Uterus (tissue), 4 donors: ENCODE measurements around the gene SGF29. TPM values are rescaled to one million over a fixed set of nuclear protein-coding genes. Genes with fewer than 3 reads are reported as not detected.

Source experiments
- DNase-seq, 2 donors: peaks; one replicate each; pipeline ENCODE4 v3.0.0-alpha.2; 2019 to 2020
- H3K27ac ChIP-seq, 2 donors: fragments of 200-600 bp; sonication (generic); 1 replicate in 1 of 2; 2 replicates in 1 of 2; pipeline ENCODE4 v1.5.1; 2016 to 2018
- H3K27me3 ChIP-seq, 2 donors: fragments of 200-600 bp; sonication (generic); one replicate each; pipeline ENCODE4 v1.5.1; 2018 to 2019; ENCODE audit warnings: control low read depth in 1 of 2
- H3K36me3 ChIP-seq, 2 donors: fragments of 200-600 bp; sonication (generic); one replicate each; pipeline ENCODE4 v1.5.1; 2019; ENCODE audit warnings: control low read depth in 1 of 2
- H3K4me1 ChIP-seq, 2 donors: fragments of 200-600 bp; sonication (generic); one replicate each; pipeline ENCODE4 v1.5.1; 2018 to 2019; ENCODE audit warnings: control low read depth in 1 of 2
- H3K4me3 ChIP-seq, 2 donors: fragments of 200-600 bp; sonication (generic); 1 replicate in 1 of 2; 2 replicates in 1 of 2; pipeline ENCODE4 v1.5.1; 2018 to 2019; ENCODE audit warnings: mild to moderate bottlenecking in 1 of 2
- H3K9me3 ChIP-seq, 2 donors: fragments of 200-600 bp; sonication (generic); one replicate each; pipeline ENCODE4 v1.5.1; 2019; ENCODE audit warnings: control low read depth in 1 of 2
- POLR2A ChIP-seq, 2 donors: fragments of 450-650 bp; IDR thresholded peaks; one replicate each; pipeline ENCODE4 v1.6.1; 2016; ENCODE audit warnings: antibody characterized with exemption in 2 of 2, mild to moderate bottlenecking in 1 of 2, moderate library complexity in 1 of 2
- intact Hi-C: fragments of 100-400 bp; cut with DNase I; formaldehyde crosslinking; loops from one replicate; pipeline ENCODE4 v1.15.1; 2023; ENCODE audit warnings: low total_unique reads
- total RNA-seq, 4 donors: library from RNA; depleted of rRNA in 3 of 4; stranded (reverse); fragments of >200 nt in 3 of 4; gene quantifications; one replicate each; pipeline versions ENCODE4 v1.1.0 to v1.2.4, GENCODE V29; 2014 to 2023
- TF ChIP-seq, protein P1 (sequence below), 4 experiments: fragments of 200-600 bp in 2 of 4; fragments of 450-650 bp in 2 of 4; sonication (generic) in 2 of 4; IDR thresholded peaks; one replicate each; pipeline ENCODE4 v1.5.1; 2016 to 2019; ENCODE audit warnings: antibody characterized with exemption in 4 of 4, mild to moderate bottlenecking in 2 of 4, moderate library complexity in 1 of 4
- donor health status: DM: yes; HTN: yes; CAD: no.

The SGF29 gene
- total RNA-seq, 4 donors from 2014 or later, result 13.2 to 45.3 (median 29.1) TPM

DNA sequence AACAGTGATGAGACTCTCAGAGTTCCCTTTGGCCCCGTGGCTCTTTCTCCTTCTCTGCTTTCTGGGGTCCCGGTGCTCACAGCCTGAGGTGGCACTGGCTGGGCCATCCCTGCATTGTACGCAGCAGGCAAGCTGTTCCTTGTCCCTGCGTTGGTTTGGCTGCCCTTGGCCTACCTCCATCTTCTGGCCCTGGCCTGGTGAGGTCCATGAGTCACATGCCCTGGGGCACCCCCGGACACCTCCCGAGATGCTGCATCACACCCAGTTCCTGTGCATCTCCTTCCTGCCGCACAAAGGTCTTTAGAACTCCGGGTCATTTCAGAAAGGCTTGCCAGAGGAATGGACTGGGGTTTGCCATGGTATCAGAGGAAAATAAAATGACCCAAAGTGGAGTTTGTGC, 33.7 kb downstream of the SGF29 start:
- Histone ChIP-seq H3K27ac (no peak overlapping the region), H3K4me1 (no peaks in the 10 kb centered on the region), H3K36me3 (no peaks in the 10 kb centered on the region), H3K27me3 (no peaks in the 10 kb centered on the region), H3K9me3 (no peaks in the 10 kb centered on the region), H3K4me3 (no peak overlapping the region)
- no peak for DNase-seq
- intact Hi-C loops, result no loop called here
- TF ChIP-seq POLR2A (IDR thresholded peaks at IDR 0.05), result no peak

- H3K4me3 ChIP-seq, result no peak overlapping the region
- no peaks in the 10 kb centered on the region for H3K27me3 ChIP-seq
- H3K36me3 ChIP-seq, result no peaks in the 10 kb centered on the region
- no peaks in the 10 kb centered on the region for H3K4me1 ChIP-seq
- TF ChIP-seq, protein P1, sequence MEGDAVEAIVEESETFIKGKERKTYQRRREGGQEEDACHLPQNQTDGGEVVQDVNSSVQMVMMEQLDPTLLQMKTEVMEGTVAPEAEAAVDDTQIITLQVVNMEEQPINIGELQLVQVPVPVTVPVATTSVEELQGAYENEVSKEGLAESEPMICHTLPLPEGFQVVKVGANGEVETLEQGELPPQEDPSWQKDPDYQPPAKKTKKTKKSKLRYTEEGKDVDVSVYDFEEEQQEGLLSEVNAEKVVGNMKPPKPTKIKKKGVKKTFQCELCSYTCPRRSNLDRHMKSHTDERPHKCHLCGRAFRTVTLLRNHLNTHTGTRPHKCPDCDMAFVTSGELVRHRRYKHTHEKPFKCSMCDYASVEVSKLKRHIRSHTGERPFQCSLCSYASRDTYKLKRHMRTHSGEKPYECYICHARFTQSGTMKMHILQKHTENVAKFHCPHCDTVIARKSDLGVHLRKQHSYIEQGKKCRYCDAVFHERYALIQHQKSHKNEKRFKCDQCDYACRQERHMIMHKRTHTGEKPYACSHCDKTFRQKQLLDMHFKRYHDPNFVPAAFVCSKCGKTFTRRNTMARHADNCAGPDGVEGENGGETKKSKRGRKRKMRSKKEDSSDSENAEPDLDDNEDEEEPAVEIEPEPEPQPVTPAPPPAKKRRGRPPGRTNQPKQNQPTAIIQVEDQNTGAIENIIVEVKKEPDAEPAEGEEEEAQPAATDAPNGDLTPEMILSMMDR (IDR thresholded peaks at IDR 0.05), result no peak
- TF ChIP-seq POLR2A (IDR thresholded peaks at IDR 0.05), result no peak
- intact Hi-C loops, result no loop called here
- no peaks in the 10 kb centered on the region for H3K9me3 ChIP-seq
- H3K27ac ChIP-seq, result no peak overlapping the region
- DNase-seq, result no peak
These were observed 35.3 kb downstream of the SGF29 start for GRCh38 chr16:28589069-28589468.

GRCh38 chr16:28589930-28590329, 36.2 kb downstream of the SGF29 start:
- no peak for TF ChIP-seq POLR2A (IDR thresholded peaks at IDR 0.05)
- TF ChIP-seq, protein P1 (IDR thresholded peaks at IDR 0.05), result no peak
- no peaks in the 10 kb centered on the region for H3K9me3 ChIP-seq
- H3K27me3 ChIP-seq, result no peaks in the 10 kb centered on the region
- no peak overlapping the region for H3K27ac ChIP-seq
- H3K4me3 ChIP-seq, result no peak overlapping the region
- DNase-seq, result no peak
- no peaks in the 10 kb centered on the region for H3K4me1 ChIP-seq
- intact Hi-C loops, result no loop called here
- H3K36me3 ChIP-seq, result no peaks in the 10 kb centered on the region

GRCh38 chr16:28590384-28591340, 36.9 kb downstream of the SGF29 start:
- no peak for DNase-seq
- no peak overlapping the region for H3K27ac ChIP-seq
- H3K4me1 ChIP-seq, result no peaks in the 10 kb centered on the region
- intact Hi-C loops, result no loop called here
- no peaks in the 10 kb centered on the region for H3K27me3 ChIP-seq
- no peaks in the 10 kb centered on the region for H3K9me3 ChIP-seq
- TF ChIP-seq, protein P1 (IDR thresholded peaks at IDR 0.05), result no peak
- TF ChIP-seq POLR2A (IDR thresholded peaks at IDR 0.05), result no peak
- no peak overlapping the region for H3K4me3 ChIP-seq
- no peaks in the 10 kb centered on the region for H3K36me3 ChIP-seq

DNA sequence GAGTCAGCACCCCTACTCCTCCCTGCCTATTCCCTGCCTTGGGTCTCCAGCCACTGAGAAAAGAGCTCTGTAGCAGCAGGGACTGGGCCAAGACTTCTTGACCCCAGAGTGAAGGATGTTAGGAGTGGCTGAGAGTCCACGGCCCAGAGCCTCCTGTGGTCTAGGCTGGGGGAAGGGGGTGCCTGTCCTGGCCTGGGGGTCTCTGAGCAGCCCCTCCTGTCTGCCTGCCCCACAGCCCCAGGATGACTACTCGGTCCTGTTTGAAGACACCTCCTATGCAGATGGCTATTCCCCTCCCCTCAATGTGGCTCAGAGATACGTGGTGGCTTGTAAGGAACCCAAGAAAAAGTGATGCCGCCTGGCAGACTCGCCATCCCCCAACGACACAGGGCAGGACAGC, 37.6 kb downstream of the SGF29 start:
- H3K4me3 ChIP-seq, result no peak overlapping the region
- no peaks in the 10 kb centered on the region for H3K36me3 ChIP-seq
- no peaks in the 10 kb centered on the region for H3K27me3 ChIP-seq
- TF ChIP-seq, protein P1 (IDR thresholded peaks at IDR 0.05), result no peak
- no peak for TF ChIP-seq POLR2A (IDR thresholded peaks at IDR 0.05)
- H3K9me3 ChIP-seq, result no peaks in the 10 kb centered on the region
- H3K27ac ChIP-seq, result no peak overlapping the region
- no peaks in the 10 kb centered on the region for H3K4me1 ChIP-seq
- no peak for DNase-seq
- intact Hi-C loops, result no loop called here
